ENCODE data around the gene BLOC1S1. TPM values are rescaled to one million over a fixed set of nuclear protein-coding genes. Genes with fewer than 3 reads are reported as not detected.
A peak's percentile ranks its signal among the peaks of the same experiment; 100 is the strongest.

The BLOC1S1 gene
- total and polyA plus RNA-seq, 12 donors, result 180 to 1,005 (median 227) TPM

DNA sequence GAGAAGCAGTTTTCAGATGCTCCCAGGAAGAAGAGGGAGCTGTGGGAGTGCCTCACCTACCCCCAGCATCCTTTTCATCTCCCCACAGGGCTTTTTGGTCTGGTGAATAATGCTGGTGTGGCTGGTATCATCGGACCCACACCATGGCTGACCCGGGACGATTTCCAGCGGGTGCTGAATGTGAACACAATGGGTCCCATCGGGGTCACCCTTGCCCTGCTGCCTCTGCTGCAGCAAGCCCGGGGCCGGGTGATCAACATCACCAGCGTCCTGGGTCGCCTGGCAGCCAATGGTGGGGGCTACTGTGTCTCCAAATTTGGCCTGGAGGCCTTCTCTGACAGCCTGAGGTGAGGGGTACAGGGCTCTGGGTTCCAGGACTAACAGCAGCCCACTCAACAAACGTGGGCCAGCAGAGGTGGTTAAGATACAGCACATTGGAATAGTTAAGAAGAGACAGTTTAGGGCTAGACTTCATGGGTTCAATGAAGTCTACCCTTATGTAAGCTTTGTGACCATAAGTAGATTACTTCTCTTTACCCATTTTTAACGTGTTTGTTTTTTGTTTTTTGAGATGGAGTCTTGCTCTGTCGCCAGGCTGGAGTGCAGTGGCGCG lies 5.9 kb downstream of the BLOC1S1 start:
- Histone ChIP-seq H3K36me3 (replicated peaks in 1 of 2) (peaks cover 0 to 44% of the 10 kb centered on the region in 2 donors), H3K4me1 (replicated peaks in 1 of 2) (peaks cover 7 to 28% of the 10 kb centered on the region in 2 donors), H3K27me3 (no peaks in the 10 kb centered on the region), H3K27ac (peak overlapping the region in 3 of 5 donors; percentile 28 to 77 (median 72)), H3K9me3 (replicated peaks in 1 of 3) (no peaks in the 10 kb centered on the region), H3K4me3 (no peak overlapping the region)
- DNase-seq, result no peak
- TF ChIP-seq, protein P1, sequence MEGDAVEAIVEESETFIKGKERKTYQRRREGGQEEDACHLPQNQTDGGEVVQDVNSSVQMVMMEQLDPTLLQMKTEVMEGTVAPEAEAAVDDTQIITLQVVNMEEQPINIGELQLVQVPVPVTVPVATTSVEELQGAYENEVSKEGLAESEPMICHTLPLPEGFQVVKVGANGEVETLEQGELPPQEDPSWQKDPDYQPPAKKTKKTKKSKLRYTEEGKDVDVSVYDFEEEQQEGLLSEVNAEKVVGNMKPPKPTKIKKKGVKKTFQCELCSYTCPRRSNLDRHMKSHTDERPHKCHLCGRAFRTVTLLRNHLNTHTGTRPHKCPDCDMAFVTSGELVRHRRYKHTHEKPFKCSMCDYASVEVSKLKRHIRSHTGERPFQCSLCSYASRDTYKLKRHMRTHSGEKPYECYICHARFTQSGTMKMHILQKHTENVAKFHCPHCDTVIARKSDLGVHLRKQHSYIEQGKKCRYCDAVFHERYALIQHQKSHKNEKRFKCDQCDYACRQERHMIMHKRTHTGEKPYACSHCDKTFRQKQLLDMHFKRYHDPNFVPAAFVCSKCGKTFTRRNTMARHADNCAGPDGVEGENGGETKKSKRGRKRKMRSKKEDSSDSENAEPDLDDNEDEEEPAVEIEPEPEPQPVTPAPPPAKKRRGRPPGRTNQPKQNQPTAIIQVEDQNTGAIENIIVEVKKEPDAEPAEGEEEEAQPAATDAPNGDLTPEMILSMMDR (IDR thresholded peaks at IDR 0.05), result no peak
- no peak for TF ChIP-seq POLR2A (IDR thresholded peaks at IDR 0.05)
- intact Hi-C loops (cut with DNase I), result no loop called here
- WGBS, 4 donors, result 75 to 79% (median 77%) methylated on average over 6 to 14 of the region's 14 CpGs

DNA sequence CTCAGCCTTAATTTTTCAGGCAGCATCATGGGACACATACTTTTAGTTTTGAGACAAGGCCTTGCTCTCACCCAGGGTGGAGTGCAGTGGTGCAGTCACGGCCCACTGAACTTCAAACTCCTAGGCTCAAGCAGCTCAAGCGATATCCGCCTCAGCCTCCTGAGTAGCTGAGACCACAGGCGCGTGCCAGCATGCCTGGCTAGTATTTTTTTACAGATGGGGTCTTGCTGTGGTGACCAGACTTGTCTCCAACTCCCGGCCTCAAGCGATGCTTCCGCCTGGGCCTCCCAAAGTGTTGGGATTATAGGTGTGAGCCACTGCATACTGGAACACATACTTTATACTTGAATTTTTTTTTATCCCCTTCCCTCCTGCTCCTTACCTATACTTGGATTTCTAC lies 7.1 kb downstream of the BLOC1S1 start:
- 93 to 96% (median 94%) methylated on average over 8 of the region's 8 CpGs for WGBS, 4 donors
- intact Hi-C loops (cut with DNase I), result no loop called here

DNA sequence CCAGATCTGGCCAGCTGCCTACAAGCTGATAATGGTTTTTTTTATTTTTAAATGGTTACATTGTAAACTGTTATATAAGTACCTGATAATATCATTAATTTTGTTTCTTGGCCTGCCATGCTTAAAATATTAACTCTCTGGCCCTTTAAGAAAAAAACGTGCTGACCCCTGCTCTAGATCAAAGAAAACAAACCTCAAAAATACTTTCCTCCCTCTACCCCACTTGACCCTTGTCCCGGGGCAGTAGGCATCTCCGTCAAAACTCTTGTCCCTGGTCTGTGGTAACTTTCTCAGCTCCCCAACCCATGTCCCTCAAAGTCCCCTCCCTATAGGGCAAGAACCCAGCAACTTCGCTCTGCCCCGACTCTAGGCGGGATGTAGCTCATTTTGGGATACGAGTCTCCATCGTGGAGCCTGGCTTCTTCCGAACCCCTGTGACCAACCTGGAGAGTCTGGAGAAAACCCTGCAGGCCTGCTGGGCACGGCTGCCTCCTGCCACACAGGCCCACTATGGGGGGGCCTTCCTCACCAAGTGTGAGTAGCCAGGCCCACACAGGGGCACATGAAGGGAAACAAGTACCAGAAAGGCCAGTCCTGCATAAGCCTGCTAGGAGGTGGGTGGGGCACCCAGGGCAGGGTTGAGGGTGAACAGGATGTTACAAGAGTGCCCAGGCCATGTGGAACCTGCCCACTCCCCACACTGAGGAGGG lies 7.8 kb downstream of the BLOC1S1 start:
- no peak for TF ChIP-seq POLR2A (IDR thresholded peaks at IDR 0.05)
- TF ChIP-seq, protein P1 (IDR thresholded peaks at IDR 0.05), result no peak
- H3K27ac ChIP-seq, result peak overlapping the region in 2 of 5 donors; percentile 2 to 34
- peaks cover 0 to 49% of the 10 kb centered on the region in 2 donors for H3K36me3 ChIP-seq (replicated peaks in 1 of 2)
- DNase-seq, result no peak
- no peak overlapping the region for H3K4me3 ChIP-seq
- H3K27me3 ChIP-seq, result no peaks in the 10 kb centered on the region
- H3K9me3 ChIP-seq (replicated peaks in 1 of 3), result no peaks in the 10 kb centered on the region
- H3K4me1 ChIP-seq (replicated peaks in 1 of 2), result peaks cover 10 to 23% of the 10 kb centered on the region in 2 donors
- intact Hi-C loops (cut with DNase I), result no loop called here
- WGBS, 4 donors, result 56 to 60% (median 59%) methylated on average over 10 of the region's 10 CpGs

More for the DNA sequence above, 7.1 kb downstream of the BLOC1S1 start:
- Histone ChIP-seq H3K36me3 (replicated peaks in 1 of 2) (peaks cover 0 to 49% of the 10 kb centered on the region in 2 donors), H3K27me3 (no peaks in the 10 kb centered on the region), H3K9me3 (replicated peaks in 1 of 3) (no peaks in the 10 kb centered on the region), H3K4me3 (no peak overlapping the region), H3K27ac (peak overlapping the region in 2 of 5 donors; percentile 2 to 4), H3K4me1 (replicated peaks in 1 of 2) (peaks cover 10 to 27% of the 10 kb centered on the region in 2 donors)
- DNase-seq, result peak in 1 of 7 donors; percentile 6
- TF ChIP-seq, protein P1 (IDR thresholded peaks at IDR 0.05), result no peak
- TF ChIP-seq POLR2A (IDR thresholded peaks at IDR 0.05), result no peak

DNA sequence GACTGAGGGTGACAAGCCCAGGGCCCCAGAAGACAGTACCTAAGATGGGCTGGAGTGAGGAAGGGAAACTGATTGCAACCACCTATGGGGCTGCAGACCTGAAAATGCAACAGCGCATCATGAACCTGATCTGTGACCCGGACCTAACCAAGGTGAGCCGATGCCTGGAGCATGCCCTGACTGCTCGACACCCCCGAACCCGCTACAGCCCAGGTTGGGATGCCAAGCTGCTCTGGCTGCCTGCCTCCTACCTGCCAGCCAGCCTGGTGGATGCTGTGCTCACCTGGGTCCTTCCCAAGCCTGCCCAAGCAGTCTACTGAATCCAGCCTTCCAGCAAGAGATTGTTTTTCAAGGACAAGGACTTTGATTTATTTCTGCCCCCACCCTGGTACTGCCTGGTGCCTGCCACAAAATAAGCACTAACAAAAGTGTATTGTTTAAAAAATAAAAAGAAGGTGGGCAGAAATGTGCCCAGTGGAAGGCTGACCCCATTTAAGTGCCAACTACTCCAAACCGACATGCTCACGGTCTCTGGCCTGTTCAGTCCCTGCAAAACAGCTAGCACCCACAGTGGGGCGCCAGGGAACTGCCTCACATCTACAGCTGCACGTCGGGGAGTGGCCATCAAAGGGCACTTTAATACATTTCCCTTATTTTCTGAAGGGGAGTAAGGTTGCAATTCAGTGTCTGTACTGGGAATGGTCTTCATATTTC lies 8.5 kb downstream of the BLOC1S1 start:
- intact Hi-C loops (cut with DNase I), result no loop called here
- TF ChIP-seq, protein P1 (IDR thresholded peaks at IDR 0.05), result peak in 5 of 6 experiments; percentile 40 to 68 (median 58)
- peak in 1 of 2 donors; percentile 18 for TF ChIP-seq POLR2A (IDR thresholded peaks at IDR 0.05)
- Histone ChIP-seq H3K27me3 (no peaks in the 10 kb centered on the region), H3K9me3 (replicated peaks in 1 of 3) (no peaks in the 10 kb centered on the region), H3K36me3 (replicated peaks in 1 of 2) (peaks cover 0 to 46% of the 10 kb centered on the region in 2 donors), H3K4me1 (replicated peaks in 1 of 2) (peaks cover 12 to 23% of the 10 kb centered on the region in 2 donors), H3K4me3 (no peak overlapping the region), H3K27ac (peak overlapping the region in 2 of 5 donors; percentile 11 to 34)
- WGBS, 4 donors, result 21 to 52% (median 51%) methylated on average over 6 to 11 of the region's 11 CpGs
- DNase-seq, result peak; percentile 67 to 89 (median 76)
